Endothelial cell (in vitro differentiated cells): ENCODE measurements around the gene PACRG. TPM values are rescaled to one million over a fixed set of nuclear protein-coding genes. Genes with fewer than 3 reads are reported as not detected.

Source experiments
- DNase-seq: peaks from one replicate; pipeline ENCODE4 v3.0.0; 2021; ENCODE audit warnings: low spot score
- H3K27ac Mint-ChIP-seq: one replicate; pipeline ENCODE4 v1.8.0; 2021; ENCODE audit warnings: mixed read lengths, inconsistent platforms; ENCODE audit not compliant: unreplicated experiment
- H3K27me3 Mint-ChIP-seq: one replicate; pipeline ENCODE4 v1.8.0; 2021; ENCODE audit warnings: mild to moderate bottlenecking, moderate library complexity, mixed read lengths, inconsistent platforms; ENCODE audit not compliant: unreplicated experiment
- H3K36me3 Mint-ChIP-seq: one replicate; pipeline ENCODE4 v1.8.0; 2021; ENCODE audit warnings: mild to moderate bottlenecking, low read depth, mixed read lengths, inconsistent platforms; ENCODE audit not compliant: unreplicated experiment
- H3K4me1 Mint-ChIP-seq: one replicate; pipeline ENCODE4 v1.8.0; 2021; ENCODE audit warnings: mild to moderate bottlenecking, mixed read lengths, inconsistent platforms; ENCODE audit not compliant: unreplicated experiment
- H3K4me3 Mint-ChIP-seq: one replicate; pipeline ENCODE4 v1.8.0; 2021; ENCODE audit warnings: mild to moderate bottlenecking, mixed read lengths, inconsistent platforms; ENCODE audit not compliant: unreplicated experiment
- H3K9me3 Mint-ChIP-seq: one replicate; pipeline ENCODE4 v1.8.0; 2021; ENCODE audit warnings: mixed read lengths, inconsistent platforms; ENCODE audit not compliant: unreplicated experiment
- CTCF ChIP-seq: fragments of 200-600 bp; sonication (generic); IDR thresholded peaks from one replicate; pipeline ENCODE4 v1.5.0; 2021; ENCODE audit warnings: antibody characterized with exemption; ENCODE audit not compliant: unreplicated experiment
- total RNA-seq: library from RNA; stranded (reverse); fragmentation: NEBNext Ultra II Directional; extraction: Animal tissue kit (Norgen Biotek cat#: 25700); gene quantifications from one replicate; pipeline ENCODE4 v1.2.1, GENCODE V29; 2021; ENCODE audit not compliant: unreplicated experiment

The PACRG gene
- total RNA-seq, 1 donor from 2014 or later: 1.1 TPM

- Mint-ChIP-seq H3K9me3 (no peaks in the 10 kb centered on the region), H3K27me3 (peaks cover 5% of the 10 kb centered on the region), H3K4me3 (no peak overlapping the region), H3K4me1 (peaks cover 11% of the 10 kb centered on the region), H3K27ac (no peak overlapping the region), H3K36me3 (no peaks in the 10 kb centered on the region)
- DNase-seq: no peak
- no peak for TF ChIP-seq CTCF
Observed at GRCh38 chr6:163250116-163250515, 522.3 kb downstream of the PACRG start.

- H3K4me1 Mint-ChIP-seq: peaks cover 11% of the 10 kb centered on the region
- no peak overlapping the region for H3K4me3 Mint-ChIP-seq
- DNase-seq: no peak
- no peak for TF ChIP-seq CTCF
- H3K27ac Mint-ChIP-seq: no peak overlapping the region
- peaks cover 5% of the 10 kb centered on the region for H3K27me3 Mint-ChIP-seq
- no peaks in the 10 kb centered on the region for H3K36me3 Mint-ChIP-seq
- no peaks in the 10 kb centered on the region for H3K9me3 Mint-ChIP-seq
Observed at GRCh38 chr6:163252061-163252591, 524.4 kb downstream of the PACRG start.

GRCh38 chr6:163253556-163254213 is 525.9 kb downstream of the PACRG start:
- H3K4me1 Mint-ChIP-seq: peaks cover 11% of the 10 kb centered on the region
- H3K27ac Mint-ChIP-seq: no peak overlapping the region
- H3K36me3 Mint-ChIP-seq: no peaks in the 10 kb centered on the region
- no peaks in the 10 kb centered on the region for H3K9me3 Mint-ChIP-seq
- no peak for DNase-seq
- no peak overlapping the region for H3K4me3 Mint-ChIP-seq
- no peak for TF ChIP-seq CTCF
- H3K27me3 Mint-ChIP-seq: peaks cover 3% of the 10 kb centered on the region

- Mint-ChIP-seq H3K36me3 (peaks cover 3% of the 10 kb centered on the region), H3K9me3 (no peaks in the 10 kb centered on the region), H3K4me1 (peaks cover 16% of the 10 kb centered on the region), H3K4me3 (no peak overlapping the region), H3K27me3 (peaks cover 9% of the 10 kb centered on the region), H3K27ac (no peak overlapping the region)
- TF ChIP-seq CTCF: no peak
- no peak for DNase-seq
Observed at GRCh38 chr6:163254341-163254835, 526.6 kb downstream of the PACRG start.

GRCh38 chr6:163255265-163255664 is 527.5 kb downstream of the PACRG start:
- H3K9me3 Mint-ChIP-seq: no peaks in the 10 kb centered on the region
- no peak overlapping the region for H3K27ac Mint-ChIP-seq
- H3K27me3 Mint-ChIP-seq: peaks cover 11% of the 10 kb centered on the region
- peaks cover 25% of the 10 kb centered on the region for H3K4me1 Mint-ChIP-seq
- TF ChIP-seq CTCF: no peak
- peaks cover 3% of the 10 kb centered on the region for H3K36me3 Mint-ChIP-seq
- no peak for DNase-seq
- H3K4me3 Mint-ChIP-seq: no peak overlapping the region
